ENCODE measurements around the gene PRPF6.

PRPF6 gene

GRCh38 chr20:63945921-63946920, 34.7 kb upstream of the PRPF6 start:
- no peak for DNase-seq (ENCODE audit: low spot score)

- DNase-seq (ENCODE audit: low spot score) = no peak
Observed at GRCh38 chr20:63946986-63947637, 33.8 kb upstream of the PRPF6 start.

GRCh38 chr20:63947638-63948456, 33.1 kb upstream of the PRPF6 start:
- no peak for DNase-seq (ENCODE audit: low spot score)

DNA sequence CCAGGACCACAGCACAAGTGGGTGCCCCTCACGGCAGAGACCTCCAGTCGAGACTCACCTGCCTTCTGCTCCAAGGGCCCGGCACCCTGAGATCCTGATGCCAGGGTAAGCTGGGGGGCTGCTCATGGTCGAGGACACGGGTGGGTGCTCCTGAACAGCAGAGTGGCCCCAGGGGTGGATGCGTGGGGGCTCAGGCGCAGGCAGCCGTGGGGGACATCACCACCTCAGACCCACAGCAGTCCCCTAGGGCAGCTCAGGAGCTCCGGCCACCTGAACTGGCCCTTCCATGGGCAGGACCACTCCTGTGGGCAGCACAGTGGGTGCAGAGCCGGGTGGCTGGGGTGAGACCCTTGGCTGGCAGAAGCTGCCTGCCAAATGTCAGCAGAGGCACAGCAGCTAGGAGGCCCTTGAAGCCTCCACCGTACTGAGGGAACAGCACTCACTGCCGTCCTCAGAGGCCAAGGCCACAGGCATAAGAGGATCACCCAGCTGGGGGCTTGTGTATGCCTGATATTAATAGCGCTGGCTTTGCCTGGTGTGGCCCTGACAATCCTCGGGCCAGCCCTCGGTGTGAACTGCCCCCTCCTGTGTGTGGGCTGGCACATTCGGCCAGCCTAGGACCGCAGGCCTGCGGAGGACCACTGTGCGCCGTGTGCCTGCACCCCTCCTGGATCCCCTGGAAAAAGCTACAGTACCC, 30.1 kb upstream of the PRPF6 start:
- DNase-seq (ENCODE audit: low spot score) = no peak

DNA sequence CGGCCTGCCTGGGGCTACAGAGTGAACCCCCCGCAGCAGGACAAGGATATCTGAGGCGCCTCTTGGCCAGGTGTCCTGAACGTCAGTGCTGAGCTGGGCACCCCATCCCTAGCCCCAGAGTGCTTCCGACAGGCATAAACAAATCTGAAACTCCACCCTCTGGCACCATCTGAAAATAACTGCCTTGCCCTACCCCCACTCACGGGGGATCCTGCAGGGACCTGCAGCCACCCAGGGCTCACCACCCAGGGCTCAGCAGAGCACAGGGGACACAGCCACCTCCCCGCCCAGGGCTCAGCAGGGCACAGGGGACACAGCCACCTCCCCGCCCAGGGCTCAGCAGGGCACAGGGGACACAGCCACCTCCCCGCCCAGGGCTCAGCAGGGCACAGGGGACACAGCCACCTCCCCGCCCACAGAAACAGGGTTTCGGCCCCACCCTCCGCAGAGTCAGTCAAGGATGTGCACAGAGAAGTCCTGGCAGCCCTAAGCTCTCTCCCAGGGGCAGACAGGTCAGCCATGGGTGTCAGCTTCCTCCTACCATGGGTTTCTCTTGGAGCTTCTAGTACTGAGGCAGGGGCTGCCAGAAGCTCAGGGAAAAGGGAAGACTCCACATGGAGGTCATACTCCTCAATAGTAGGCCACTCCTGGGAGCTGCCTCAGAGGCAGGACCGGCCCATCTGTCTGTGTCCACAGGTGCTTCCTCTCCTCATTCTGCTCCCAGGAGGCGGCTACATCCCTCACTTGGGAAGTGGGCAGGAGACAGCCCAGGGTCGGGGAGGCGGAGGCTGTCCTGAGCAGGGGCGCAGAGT, 29.3 kb upstream of the PRPF6 start:
- DNase-seq (ENCODE audit: low spot score) = no peak

DNA sequence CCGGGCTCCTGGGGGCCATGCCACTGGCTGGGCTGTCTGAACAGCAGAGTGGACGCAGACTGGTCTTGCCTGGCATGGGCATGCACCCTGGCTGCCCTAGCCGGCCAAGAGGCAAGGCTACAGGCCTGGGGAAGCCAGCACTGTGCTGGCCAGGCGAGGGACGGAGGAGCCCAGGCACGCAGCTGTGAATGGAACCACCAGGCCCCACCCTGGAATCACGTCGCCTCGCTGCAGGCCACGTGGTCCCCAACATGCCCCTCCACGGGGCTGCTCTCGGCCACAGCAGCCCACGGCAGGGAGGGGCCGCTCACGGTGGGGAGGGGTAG, 28.8 kb upstream of the PRPF6 start:
- no peak for DNase-seq (ENCODE audit: low spot score)

GRCh38 chr20:63952769-63953168, 28.2 kb upstream of the PRPF6 start:
- DNase-seq (ENCODE audit: low spot score) = no peak

- DNase-seq (ENCODE audit: low spot score) = no peak
Observed at GRCh38 chr20:63953764-63954429, 27.0 kb upstream of the PRPF6 start.

- DNase-seq (ENCODE audit: low spot score) = no peak
Observed at GRCh38 chr20:63955281-63955826, 25.6 kb upstream of the PRPF6 start.

- DNase-seq (ENCODE audit: low spot score) = no peak
Observed at GRCh38 chr20:63955827-63956663, 24.9 kb upstream of the PRPF6 start, which contains the start of gene UCKL1. TSS of gene UCKL1 (minus strand) at chr20:63956416. CDS start at chr20:63956372, 44 bp downstream.

GRCh38 chr20:63956664-63957003, 24.3 kb upstream of the PRPF6 start:
- no peak for DNase-seq (ENCODE audit: low spot score)

GRCh38 chr20:63957004-63957689, 23.8 kb upstream of the PRPF6 start:
- no peak for DNase-seq (ENCODE audit: low spot score)

GRCh38 chr20:63957690-63958441, 23.1 kb upstream of the PRPF6 start:
- DNase-seq (ENCODE audit: low spot score) = no peak

DNA sequence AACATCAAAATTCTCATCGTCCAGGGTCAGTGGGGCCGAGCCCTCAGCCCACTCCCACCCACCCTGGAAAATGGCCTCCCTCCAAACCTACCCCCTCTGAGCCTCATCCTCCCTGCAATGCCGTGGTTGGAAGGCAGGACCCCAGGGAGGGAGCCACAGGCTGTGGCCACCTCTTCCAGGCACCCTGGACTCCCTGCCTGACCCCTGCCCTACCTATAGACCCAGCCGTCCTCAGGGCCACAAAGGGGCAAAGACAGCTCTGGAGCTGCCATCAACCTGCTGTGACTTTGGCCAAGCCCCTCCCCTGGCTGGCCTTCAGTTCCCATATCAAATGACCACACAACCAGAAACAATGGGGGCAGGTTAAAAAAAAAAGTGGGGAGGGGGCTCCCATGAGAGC, 22.5 kb upstream of the PRPF6 start:
- DNase-seq (ENCODE audit: low spot score) = no peak

DNA sequence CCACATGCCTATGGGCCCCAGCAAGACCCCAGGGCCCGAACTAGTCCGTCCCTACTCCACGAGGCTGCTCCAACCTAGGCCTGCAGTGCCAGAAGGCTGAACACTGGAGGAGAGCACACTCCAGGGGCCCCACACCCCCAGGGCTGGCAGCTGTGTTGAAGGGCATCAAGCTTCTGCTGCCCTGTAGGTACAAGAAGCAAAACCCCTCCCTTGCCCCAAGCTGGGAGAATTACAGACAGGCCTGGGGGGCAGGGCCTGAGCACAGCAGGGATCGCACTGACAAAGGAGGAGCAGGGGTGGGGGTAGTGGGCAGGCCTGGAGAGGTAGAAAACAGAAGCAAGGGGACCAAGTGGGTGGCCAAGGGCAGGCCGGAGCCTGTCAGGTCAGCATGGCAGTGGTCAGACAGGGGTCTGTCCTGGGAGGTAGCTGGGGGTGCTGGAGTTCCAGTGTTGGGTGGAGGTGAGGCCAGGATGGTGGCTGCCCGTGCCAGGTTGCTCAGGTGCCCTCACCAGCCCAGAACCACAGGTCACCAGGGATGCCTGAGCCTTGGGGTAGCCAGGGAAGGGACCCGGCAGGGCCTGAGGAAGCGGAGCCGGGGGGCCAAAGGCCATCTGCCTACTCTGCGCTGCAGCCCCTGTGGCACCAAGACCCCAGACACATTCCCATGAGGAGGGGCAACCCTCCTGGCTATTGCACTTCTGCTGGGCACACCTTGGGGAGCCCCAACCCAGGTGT, 21.8 kb upstream of the PRPF6 start:
- DNase-seq (ENCODE audit: low spot score) = no peak

DNA sequence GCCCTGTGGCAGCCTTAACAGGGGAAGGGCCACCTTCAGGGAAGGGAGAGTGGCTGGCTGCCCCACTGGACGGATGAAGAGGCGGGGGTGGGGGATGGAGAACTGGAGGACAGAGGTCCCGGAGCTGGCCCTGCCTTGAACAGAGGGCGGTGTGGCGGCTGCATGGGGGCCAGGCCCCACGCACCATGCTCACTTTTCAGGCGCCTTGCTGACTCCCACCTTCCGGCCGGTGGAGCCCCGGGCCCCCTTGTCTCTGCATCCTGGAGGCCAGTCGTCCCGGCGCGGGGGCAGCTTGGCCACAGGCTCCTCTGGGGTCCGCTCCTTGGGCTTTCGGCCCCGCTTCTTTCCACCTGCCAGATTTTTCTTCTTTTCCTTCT, 21.2 kb upstream of the PRPF6 start:
- no peak for DNase-seq (ENCODE audit: low spot score)
